ENCODE results near the gene ALDH1L2.

DNA sequence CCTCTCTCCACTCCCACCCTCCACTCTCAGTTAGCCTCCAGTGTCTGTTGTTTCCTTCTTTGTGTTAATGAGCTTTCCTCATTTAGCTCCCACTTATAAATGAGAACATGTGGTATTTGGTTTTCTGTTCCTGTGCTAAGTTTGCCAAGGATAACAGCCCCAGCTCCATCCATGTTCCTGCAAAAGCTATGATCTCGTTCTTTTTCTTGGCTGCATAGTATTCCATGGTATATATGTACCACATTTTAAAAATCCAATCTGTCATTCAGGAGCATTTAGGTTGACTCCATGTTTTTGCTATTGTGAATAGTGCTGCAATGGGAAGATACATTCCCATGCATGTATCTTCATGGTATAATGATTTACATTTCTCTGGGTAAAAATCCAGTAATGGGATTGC, 20.5 kb upstream of the ALDH1L2 start:
- TF ChIP-seq GATA2 (IDR thresholded peaks at IDR 0.05; ENCODE audit: low read depth, low read length), result no peak
- no peak for TF ChIP-seq GATA3 (IDR thresholded peaks at IDR 0.05; ENCODE audit: low read depth, low read length)

Measured in SH-SY5Y (cell line).